Neural cell (in vitro differentiated cells): Measurements from ENCODE around the gene PMM2. TPM values are rescaled to one million over a fixed set of nuclear protein-coding genes. Genes with fewer than 3 reads are reported as not detected.

Source experiments
- H2AFZ ChIP-seq: fragments of 200-600, 300-800 bp; sonication (generic), shearing (Covaris generic); 2 replicates; pipeline ENCODE4 v1.6.0; 2014; ENCODE audit warnings: low read depth, mild to moderate bottlenecking, antibody characterized with exemption, low read length, moderate library complexity
- H3F3A ChIP-seq: fragments of 200-600 bp; shearing (Covaris generic); 2 replicates; pipeline ENCODE4 v1.6.1; 2016; ENCODE audit warnings: mild to moderate bottlenecking, moderate library complexity, mixed read lengths, antibody characterized with exemption, low read length; ENCODE audit not compliant: insufficient read depth, poor library complexity, severe bottlenecking
- H3K27ac ChIP-seq: fragments of 200-600, 300-800 bp; sonication (generic), shearing (Covaris generic); 2 replicates; pipeline ENCODE4 v1.5.1; 2014; ENCODE audit warnings: mild to moderate bottlenecking, low read length, moderate library complexity
- H3K27me3 ChIP-seq: fragments of 300-800, 200-600 bp; sonication (generic), shearing (Covaris generic); 2 replicates; pipeline ENCODE4 v1.6.0; 2014; ENCODE audit warnings: mild to moderate bottlenecking, low read depth, low read length, moderate library complexity; ENCODE audit not compliant: insufficient read depth
- H3K36me3 ChIP-seq: fragments of 300-800, 200-600 bp; sonication (generic), shearing (Covaris generic); 2 replicates; pipeline ENCODE4 v1.5.1; 2014; ENCODE audit warnings: mild to moderate bottlenecking, antibody characterized with exemption, low read length, moderate library complexity; ENCODE audit not compliant: insufficient read depth
- H3K4me2 ChIP-seq: fragments of 300-800, 200-600 bp; sonication (generic), shearing (Covaris generic); 2 replicates; pipeline ENCODE4 v1.6.0; 2014; ENCODE audit warnings: mild to moderate bottlenecking, low read length
- H3K4me3 ChIP-seq: fragments of 300-800, 200-600 bp; sonication (generic), shearing (Covaris generic); 2 replicates; pipeline ENCODE4 v1.5.1; 2014; ENCODE audit warnings: mild to moderate bottlenecking, low read length, moderate library complexity
- H3K79me2 ChIP-seq: fragments of 200-600 bp; shearing (Covaris generic); replicated peaks from 2 replicates; pipeline ENCODE4 v1.6.0; 2014; ENCODE audit warnings: mild to moderate bottlenecking, low read length, moderate library complexity; ENCODE audit not compliant: insufficient read depth
- H3K9ac ChIP-seq: fragments of 300-800, 200-600 bp; sonication (generic), shearing (Covaris generic); 2 replicates; pipeline ENCODE4 v1.6.1; 2016; ENCODE audit warnings: mild to moderate bottlenecking, low read length, mixed read lengths
- H3K9me2 ChIP-seq: fragments of 200-600 bp; shearing (Covaris generic); 2 replicates; pipeline ENCODE4 v1.6.1; 2016; ENCODE audit warnings: mild to moderate bottlenecking, low read length, mixed read lengths; ENCODE audit not compliant: insufficient read depth
- H3K9me3 ChIP-seq: fragments of 200-600, 300-800 bp; sonication (generic), shearing (Covaris generic); 2 replicates; pipeline ENCODE4 v1.6.1; 2016; ENCODE audit warnings: mild to moderate bottlenecking, mixed run types, low read length, moderate library complexity, mixed read lengths
- H4K20me1 ChIP-seq: fragments of 200-600 bp; shearing (Covaris generic); 2 replicates; pipeline ENCODE4 v1.6.1; 2016; ENCODE audit warnings: mild to moderate bottlenecking, mixed run types; ENCODE audit not compliant: insufficient read depth
- EP300 ChIP-seq: fragments of 450-650 bp; conservative IDR thresholded peaks from 2 replicates; pipeline ENCODE4 v1.6.1; 2014; ENCODE audit warnings: antibody characterized with exemption, mild to moderate bottlenecking, moderate library complexity; ENCODE audit not compliant: poor library complexity, severe bottlenecking
- EZH2 ChIP-seq: fragments of 200-600, 300-800 bp; shearing (Covaris generic), sonication (generic); IDR thresholded peaks from 2 replicates; pipeline ENCODE4 v1.6.1; 2014; ENCODE audit warnings: antibody characterized with exemption, low read length, borderline replicate concordance, mild to moderate bottlenecking; ENCODE audit not compliant: insufficient read depth, poor library complexity, severe bottlenecking
- MXI1 ChIP-seq: fragments of 450-650 bp; conservative IDR thresholded peaks from 2 replicates; pipeline ENCODE4 v1.6.1; 2014; ENCODE audit warnings: antibody characterized with exemption, mild to moderate bottlenecking; ENCODE audit not compliant: poor library complexity, severe bottlenecking
- POLR2AphosphoS5 ChIP-seq: IDR thresholded peaks from 2 replicates; pipeline ENCODE4 v1.6.1; 2012
- RAD21 ChIP-seq: fragments of 450-650 bp; conservative IDR thresholded peaks from 2 replicates; pipeline ENCODE4 v1.6.1; 2014; ENCODE audit warnings: antibody characterized with exemption, mild to moderate bottlenecking, moderate library complexity
- SMC3 ChIP-seq: fragments of 450-650 bp; conservative IDR thresholded peaks from 2 replicates; pipeline ENCODE4 v1.6.1; 2014; ENCODE audit warnings: antibody characterized with exemption, mild to moderate bottlenecking, moderate library complexity; ENCODE audit not compliant: poor library complexity
- TAF1 ChIP-seq: IDR thresholded peaks from 2 replicates; pipeline ENCODE4 v1.6.1; 2012; ENCODE audit warnings: low read depth
- polyA plus RNA-seq: library from polyadenylated mRNA; depleted of rRNA; stranded (reverse); fragments of >200 nt; gene quantifications from 2 replicates; pipeline ENCODE4 v1.2.3, GENCODE V29; 2014
- TF ChIP-seq, protein P1 (sequence below): IDR thresholded peaks from 2 replicates; pipeline ENCODE4 v1.6.1; 2012; ENCODE audit warnings: borderline replicate concordance
- TF ChIP-seq, protein P2 (sequence below): fragments of 450-650 bp; IDR thresholded peaks from 2 replicates; pipeline ENCODE4 v1.5.1; 2014; ENCODE audit warnings: antibody characterized with exemption, mild to moderate bottlenecking, moderate library complexity; ENCODE audit not compliant: poor library complexity, severe bottlenecking

The PMM2 gene
- polyA plus RNA-seq, 1 donor from 2014 or later: 20.2 TPM

DNA sequence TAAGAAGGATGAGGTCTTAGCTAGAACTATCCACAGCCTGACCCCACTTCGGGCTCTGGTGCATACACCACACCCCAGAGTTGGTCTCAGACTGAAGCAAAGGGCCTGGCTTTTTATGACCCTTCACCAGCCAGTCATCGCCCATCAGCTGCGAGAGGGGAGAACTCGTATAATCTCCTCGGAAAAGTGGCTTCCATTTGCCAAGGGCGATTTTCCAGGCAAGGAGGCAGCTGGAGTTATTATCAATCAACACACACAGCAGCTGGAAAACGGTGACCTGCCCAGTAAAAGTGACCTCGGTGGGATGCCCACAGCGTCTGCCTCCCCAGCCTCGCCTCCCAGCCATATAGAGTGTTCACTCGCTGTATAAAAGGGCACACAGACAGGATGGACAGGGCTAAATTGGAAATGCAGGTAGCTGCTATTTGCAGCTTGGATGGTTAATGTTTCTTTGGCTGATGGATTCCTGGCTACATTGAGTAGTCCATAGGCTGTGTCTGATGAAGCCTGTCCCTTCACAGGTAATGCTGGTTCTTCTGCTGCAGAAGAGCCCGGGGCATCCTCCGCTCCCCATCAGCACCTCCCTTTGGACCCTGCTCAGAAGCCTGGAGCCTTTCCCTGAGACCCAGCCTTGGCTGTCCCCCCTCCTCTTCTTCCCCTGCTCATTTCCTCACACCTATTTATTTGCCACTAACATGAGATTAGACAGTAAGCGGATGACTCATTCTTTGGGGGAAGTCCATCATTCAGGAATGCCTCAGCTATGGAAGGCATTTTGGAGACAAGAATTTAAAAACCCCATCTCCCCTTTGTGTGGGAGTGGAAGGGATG is 45.9 kb upstream of the PMM2 start:
- Histone ChIP-seq H4K20me1 (no peaks in the 10 kb centered on the region), H3K4me3 (no peak overlapping the region), H3K9me3 (no peaks in the 10 kb centered on the region), H3K4me2 (no peak overlapping the region), H2AFZ (no peak overlapping the region), H3K9me2 (no peaks in the 10 kb centered on the region), H3F3A (no peaks in the 10 kb centered on the region), H3K27ac (no peak overlapping the region), H3K36me3 (peaks cover 3% of the 10 kb centered on the region), H3K9ac (no peak overlapping the region), H3K27me3 (no peaks in the 10 kb centered on the region), H3K79me2 (no peaks in the 10 kb centered on the region)
- TF ChIP-seq MXI1: no peak
- TF ChIP-seq, protein P1, sequence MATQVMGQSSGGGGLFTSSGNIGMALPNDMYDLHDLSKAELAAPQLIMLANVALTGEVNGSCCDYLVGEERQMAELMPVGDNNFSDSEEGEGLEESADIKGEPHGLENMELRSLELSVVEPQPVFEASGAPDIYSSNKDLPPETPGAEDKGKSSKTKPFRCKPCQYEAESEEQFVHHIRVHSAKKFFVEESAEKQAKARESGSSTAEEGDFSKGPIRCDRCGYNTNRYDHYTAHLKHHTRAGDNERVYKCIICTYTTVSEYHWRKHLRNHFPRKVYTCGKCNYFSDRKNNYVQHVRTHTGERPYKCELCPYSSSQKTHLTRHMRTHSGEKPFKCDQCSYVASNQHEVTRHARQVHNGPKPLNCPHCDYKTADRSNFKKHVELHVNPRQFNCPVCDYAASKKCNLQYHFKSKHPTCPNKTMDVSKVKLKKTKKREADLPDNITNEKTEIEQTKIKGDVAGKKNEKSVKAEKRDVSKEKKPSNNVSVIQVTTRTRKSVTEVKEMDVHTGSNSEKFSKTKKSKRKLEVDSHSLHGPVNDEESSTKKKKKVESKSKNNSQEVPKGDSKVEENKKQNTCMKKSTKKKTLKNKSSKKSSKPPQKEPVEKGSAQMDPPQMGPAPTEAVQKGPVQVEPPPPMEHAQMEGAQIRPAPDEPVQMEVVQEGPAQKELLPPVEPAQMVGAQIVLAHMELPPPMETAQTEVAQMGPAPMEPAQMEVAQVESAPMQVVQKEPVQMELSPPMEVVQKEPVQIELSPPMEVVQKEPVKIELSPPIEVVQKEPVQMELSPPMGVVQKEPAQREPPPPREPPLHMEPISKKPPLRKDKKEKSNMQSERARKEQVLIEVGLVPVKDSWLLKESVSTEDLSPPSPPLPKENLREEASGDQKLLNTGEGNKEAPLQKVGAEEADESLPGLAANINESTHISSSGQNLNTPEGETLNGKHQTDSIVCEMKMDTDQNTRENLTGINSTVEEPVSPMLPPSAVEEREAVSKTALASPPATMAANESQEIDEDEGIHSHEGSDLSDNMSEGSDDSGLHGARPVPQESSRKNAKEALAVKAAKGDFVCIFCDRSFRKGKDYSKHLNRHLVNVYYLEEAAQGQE: no peak

DNA sequence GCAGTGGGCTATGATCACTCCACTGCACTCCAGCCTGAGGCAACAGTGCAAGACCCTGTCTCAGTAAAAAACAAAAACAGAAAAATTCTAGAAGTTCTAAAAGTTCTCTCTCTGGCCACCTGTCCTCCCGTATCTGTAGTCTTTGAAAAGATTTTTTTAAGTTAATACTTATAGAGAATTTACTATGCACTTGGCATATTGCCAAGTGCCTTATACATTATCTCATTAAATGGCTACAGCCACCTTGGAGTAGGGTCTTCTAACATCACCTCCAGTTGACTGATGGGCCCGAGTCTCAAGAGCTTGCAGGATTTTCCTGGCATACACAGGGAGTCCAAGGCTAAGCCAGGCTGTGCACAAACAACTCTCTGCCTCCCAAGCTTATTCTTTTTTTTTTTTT is 44.9 kb upstream of the PMM2 start:
- Histone ChIP-seq H3K79me2 (no peaks in the 10 kb centered on the region), H3K4me2 (no peak overlapping the region)

More for the DNA sequence above, 44.9 kb upstream of the PMM2 start:
- Histone ChIP-seq H3K27ac (no peak overlapping the region), H3K4me3 (no peak overlapping the region), H2AFZ (no peak overlapping the region), H3K27me3 (no peaks in the 10 kb centered on the region), H3K9ac (no peak overlapping the region), H3K36me3 (no peaks in the 10 kb centered on the region), H4K20me1 (no peaks in the 10 kb centered on the region), H3F3A (no peaks in the 10 kb centered on the region), H3K9me3 (no peaks in the 10 kb centered on the region), H3K9me2 (no peaks in the 10 kb centered on the region)
- TF ChIP-seq EP300: no peak
- TF ChIP-seq RAD21: no peak
- TF ChIP-seq SMC3: no peak
- no peak for TF ChIP-seq EZH2
- TF ChIP-seq MXI1: no peak
- TF ChIP-seq, protein P1: no peak
- no peak for TF ChIP-seq TAF1
- TF ChIP-seq POLR2AphosphoS5: no peak
- TF ChIP-seq, protein P2, sequence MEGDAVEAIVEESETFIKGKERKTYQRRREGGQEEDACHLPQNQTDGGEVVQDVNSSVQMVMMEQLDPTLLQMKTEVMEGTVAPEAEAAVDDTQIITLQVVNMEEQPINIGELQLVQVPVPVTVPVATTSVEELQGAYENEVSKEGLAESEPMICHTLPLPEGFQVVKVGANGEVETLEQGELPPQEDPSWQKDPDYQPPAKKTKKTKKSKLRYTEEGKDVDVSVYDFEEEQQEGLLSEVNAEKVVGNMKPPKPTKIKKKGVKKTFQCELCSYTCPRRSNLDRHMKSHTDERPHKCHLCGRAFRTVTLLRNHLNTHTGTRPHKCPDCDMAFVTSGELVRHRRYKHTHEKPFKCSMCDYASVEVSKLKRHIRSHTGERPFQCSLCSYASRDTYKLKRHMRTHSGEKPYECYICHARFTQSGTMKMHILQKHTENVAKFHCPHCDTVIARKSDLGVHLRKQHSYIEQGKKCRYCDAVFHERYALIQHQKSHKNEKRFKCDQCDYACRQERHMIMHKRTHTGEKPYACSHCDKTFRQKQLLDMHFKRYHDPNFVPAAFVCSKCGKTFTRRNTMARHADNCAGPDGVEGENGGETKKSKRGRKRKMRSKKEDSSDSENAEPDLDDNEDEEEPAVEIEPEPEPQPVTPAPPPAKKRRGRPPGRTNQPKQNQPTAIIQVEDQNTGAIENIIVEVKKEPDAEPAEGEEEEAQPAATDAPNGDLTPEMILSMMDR: no peak
